Retina (tissue), 1 donor: Measurements from ENCODE around the gene RING1.

ENCODE experiments used
- DNase-seq: peaks from one replicate; pipeline ENCODE4 v3.0.0-alpha.2; 2016

The RING1 gene

GRCh38 chr6:33249732-33250630 is 41.7 kb downstream of the RING1 start:
- no peak for DNase-seq

- no peak for DNase-seq
Observed at GRCh38 chr6:33250731-33251130, 42.4 kb downstream of the RING1 start.

- no peak for DNase-seq
Observed at GRCh38 chr6:33251395-33252012, 43.2 kb downstream of the RING1 start.

DNA sequence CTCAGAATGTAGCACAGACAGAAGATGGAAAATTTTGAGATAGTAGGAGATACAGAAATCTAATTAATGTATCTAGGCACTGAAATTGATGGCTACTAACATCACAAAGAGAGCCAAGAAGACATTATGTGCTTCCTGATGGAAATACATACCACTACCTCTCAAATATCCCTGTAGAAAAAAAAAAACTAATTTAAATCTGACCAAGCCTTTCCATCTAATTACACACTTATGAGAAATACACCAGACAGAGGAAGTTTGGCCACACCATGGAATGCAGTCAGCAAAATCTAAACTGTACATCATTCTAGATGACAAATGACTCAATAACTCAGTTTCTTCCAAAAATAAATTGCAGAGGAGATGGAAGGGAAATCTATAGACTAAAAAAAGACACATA is 44.5 kb downstream of the RING1 start:
- no peak for DNase-seq

- DNase-seq = no peak
Observed at GRCh38 chr6:33254591-33254990, 46.3 kb downstream of the RING1 start.

GRCh38 chr6:33259032-33259431 is 50.7 kb downstream of the RING1 start:
- DNase-seq = no peak
